GM21529 (cell line): ENCODE measurements around the gene KHDC4.
A peak's percentile ranks its signal among the peaks of the same experiment; 100 is the strongest.

Source experiments
- ATAC-seq: cut with Tn5 transposase; IDR thresholded peaks from one replicate; pipeline ENCODE4 v1.9.1; 2021; ENCODE audit not compliant: unreplicated experiment

The KHDC4 gene

GRCh38 chr1:155934097-155934935, at the start of gene KHDC4:
KHDC4 (minus strand) TSS chr1:155934413; CDS start chr1:155934373, 40 bp downstream.
- peak; percentile 93 for ATAC-seq

- no peak for ATAC-seq
Measured at GRCh38 chr1:155983191-155984024, 49.2 kb upstream of the KHDC4 start.

- no peak for ATAC-seq
Measured at GRCh38 chr1:155982106-155982505, 47.9 kb upstream of the KHDC4 start.

GRCh38 chr1:155981266-155982088, 47.3 kb upstream of the KHDC4 start:
- no peak for ATAC-seq

- no peak for ATAC-seq
Measured at GRCh38 chr1:155979597-155980343, 45.6 kb upstream of the KHDC4 start.

GRCh38 chr1:155978973-155979429, 44.8 kb upstream of the KHDC4 start:
- no peak for ATAC-seq

- peak; percentile 39 for ATAC-seq
Measured at GRCh38 chr1:155978325-155978972, 44.2 kb upstream of the KHDC4 start, which contains the start of gene ARHGEF2. ARHGEF2 (minus strand) TSS chr1:155978547; CDS start chr1:155978427, 120 bp downstream.

- ATAC-seq: no peak
Measured at GRCh38 chr1:155977690-155978324, 43.6 kb upstream of the KHDC4 start.

- no peak for ATAC-seq
Measured at GRCh38 chr1:155976913-155977689, 42.9 kb upstream of the KHDC4 start.

- no peak for ATAC-seq
Measured at GRCh38 chr1:155976062-155976912, 42.1 kb upstream of the KHDC4 start.

GRCh38 chr1:155975375-155976061, 41.3 kb upstream of the KHDC4 start:
- no peak for ATAC-seq

GRCh38 chr1:155974208-155975115, 40.2 kb upstream of the KHDC4 start:
- no peak for ATAC-seq

GRCh38 chr1:155973723-155974122, 39.5 kb upstream of the KHDC4 start:
- ATAC-seq: no peak

GRCh38 chr1:155971910-155972809, 37.9 kb upstream of the KHDC4 start:
- ATAC-seq: no peak
